Vagina (tissue), 2 donors: Measurements from ENCODE around the gene WASF3.

Source experiments
- CTCF ChIP-seq, 3 experiments: fragments of 450-650 bp in 2 of 3; fragments of 200-600 bp in 1 of 3; sonication (generic) in 1 of 3; IDR thresholded peaks; one replicate each; pipeline ENCODE4 v1.5.1; 2017 to 2019; ENCODE audit warnings: antibody characterized with exemption in 3 of 3, mild to moderate bottlenecking in 2 of 3, moderate library complexity in 2 of 3
- POLR2A ChIP-seq, 2 donors: fragments of 450-650 bp; IDR thresholded peaks; one replicate each; pipeline ENCODE4 v1.6.1; 2017; ENCODE audit warnings: antibody characterized with exemption in 2 of 2, mild to moderate bottlenecking in 2 of 2, moderate library complexity in 2 of 2
- POLR2AphosphoS5 ChIP-seq, 2 donors: sonication (generic); formaldehyde crosslinking; IDR thresholded peaks; one replicate each; pipeline ENCODE4 v1.9.0; 2017; ENCODE audit warnings: antibody characterized with exemption in 2 of 2, mild to moderate bottlenecking in 2 of 2, low read depth in 1 of 2; ENCODE audit not compliant: insufficient read depth in 1 of 2

DNA sequence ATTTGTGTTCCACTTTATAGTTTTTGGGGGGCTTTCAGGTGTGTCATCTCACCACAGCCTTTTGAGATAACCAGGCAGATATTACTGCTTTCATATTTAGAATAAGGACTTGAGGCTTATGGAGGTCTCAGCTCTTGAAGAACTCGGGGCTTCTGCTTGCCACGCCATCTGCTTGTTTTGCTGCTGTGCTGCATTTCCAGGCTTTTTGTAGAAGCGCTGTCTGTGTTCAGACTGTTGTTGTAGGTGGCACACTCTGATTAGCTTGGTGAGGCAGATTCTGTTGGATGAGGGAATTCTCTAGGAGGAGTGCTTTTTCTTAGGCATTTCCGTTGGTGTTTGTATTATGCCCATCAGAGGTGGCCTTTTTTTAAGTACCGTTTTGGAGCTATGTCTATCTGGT, 57.2 kb downstream of the WASF3 start:
- TF ChIP-seq CTCF (IDR thresholded peaks at IDR 0.05) = no peak
- TF ChIP-seq POLR2AphosphoS5 (IDR thresholded peaks at IDR 0.05; ENCODE audit: insufficient read depth in 1 of 2, low read depth in 1 of 2) = no peak
- TF ChIP-seq POLR2A (IDR thresholded peaks at IDR 0.05) = no peak
